HG02970 (cell line): ENCODE results near the gene R3HCC1L.

ENCODE experiments used
- ATAC-seq: cut with Tn5 transposase; IDR thresholded peaks from one replicate; pipeline ENCODE4 v1.9.1; 2021; ENCODE audit warnings: mild to moderate bottlenecking, moderate library complexity, moderate number of reproducible peaks; ENCODE audit not compliant: unreplicated experiment, low FRiP score

The R3HCC1L gene

DNA sequence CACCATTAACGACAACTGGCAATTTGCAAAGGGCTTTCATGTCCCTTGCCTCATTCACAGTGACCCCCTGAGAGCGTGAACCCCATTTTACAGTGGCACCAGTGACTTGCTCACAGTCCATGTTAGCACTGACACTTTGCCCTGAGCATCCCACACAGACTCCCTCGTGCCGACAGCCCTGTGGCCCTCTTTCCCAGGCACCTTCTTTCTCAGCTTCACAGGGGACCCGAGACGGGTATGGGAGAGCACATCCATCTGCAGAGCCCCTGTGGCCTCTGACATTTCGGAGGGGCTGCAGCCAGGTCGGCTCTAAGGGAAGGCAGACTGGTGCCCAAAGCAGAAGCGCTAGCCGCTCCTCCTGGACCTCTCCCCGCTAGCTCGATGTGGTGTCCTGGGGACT lies 122.7 kb downstream of the R3HCC1L start:
- no peak for ATAC-seq

DNA sequence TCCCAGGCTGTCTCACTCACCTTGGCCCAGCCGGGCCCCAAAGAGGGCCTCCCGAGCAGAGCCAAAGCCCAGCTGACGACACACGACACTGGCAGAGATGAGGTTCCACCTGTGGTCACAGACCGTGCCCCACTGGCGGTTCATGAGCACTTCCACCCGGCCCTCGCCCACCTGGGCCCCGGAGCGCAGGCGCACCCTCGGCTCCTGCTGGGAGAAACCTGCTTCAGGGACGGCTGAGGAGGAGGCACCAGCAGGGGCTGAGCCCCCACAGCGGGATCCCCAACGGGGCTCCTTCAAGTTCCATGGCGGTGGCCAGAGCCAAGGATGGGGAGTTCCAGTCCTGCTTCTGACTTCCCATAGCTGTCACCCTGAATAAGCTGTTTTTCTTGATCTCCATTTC lies 123.5 kb downstream of the R3HCC1L start:
- ATAC-seq, result no peak

DNA sequence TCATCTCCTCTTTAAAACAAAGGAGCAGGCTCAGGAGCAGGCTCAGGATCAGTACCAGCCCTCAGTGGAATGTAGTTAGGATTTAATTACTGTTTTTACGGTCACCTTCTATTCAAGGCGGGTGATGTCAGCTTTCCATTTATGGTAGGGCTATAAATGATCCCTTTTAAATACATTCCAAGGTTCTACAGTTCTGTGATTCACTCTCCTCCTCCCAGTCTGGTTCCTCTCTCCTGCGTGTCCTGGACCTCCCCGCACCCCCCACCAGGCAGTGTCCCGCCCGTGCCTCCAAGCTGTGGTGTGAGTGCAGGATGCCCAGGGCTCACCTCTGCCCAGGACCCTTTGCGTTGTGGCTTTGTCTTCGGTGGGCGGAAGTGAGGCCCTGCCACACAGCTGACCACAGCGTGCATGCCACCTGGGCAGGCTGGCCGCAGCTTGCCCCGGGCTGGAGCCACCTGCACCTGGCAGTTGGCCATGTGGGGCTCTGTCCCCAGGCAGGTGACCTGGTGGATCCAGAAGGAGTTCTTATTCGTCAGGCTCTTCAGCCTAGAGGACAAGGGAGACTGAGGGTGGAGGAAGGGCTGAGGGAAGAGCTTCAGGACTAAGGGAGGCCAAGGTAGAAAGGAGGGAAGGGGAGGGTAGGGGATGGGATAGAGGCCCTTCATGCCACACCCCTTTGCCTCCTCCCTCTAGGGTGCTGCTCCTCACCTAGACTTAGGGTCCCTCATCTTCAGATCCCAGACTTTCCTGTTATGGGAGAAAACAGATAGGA lies 124.4 kb downstream of the R3HCC1L start:
- no peak for ATAC-seq

DNA sequence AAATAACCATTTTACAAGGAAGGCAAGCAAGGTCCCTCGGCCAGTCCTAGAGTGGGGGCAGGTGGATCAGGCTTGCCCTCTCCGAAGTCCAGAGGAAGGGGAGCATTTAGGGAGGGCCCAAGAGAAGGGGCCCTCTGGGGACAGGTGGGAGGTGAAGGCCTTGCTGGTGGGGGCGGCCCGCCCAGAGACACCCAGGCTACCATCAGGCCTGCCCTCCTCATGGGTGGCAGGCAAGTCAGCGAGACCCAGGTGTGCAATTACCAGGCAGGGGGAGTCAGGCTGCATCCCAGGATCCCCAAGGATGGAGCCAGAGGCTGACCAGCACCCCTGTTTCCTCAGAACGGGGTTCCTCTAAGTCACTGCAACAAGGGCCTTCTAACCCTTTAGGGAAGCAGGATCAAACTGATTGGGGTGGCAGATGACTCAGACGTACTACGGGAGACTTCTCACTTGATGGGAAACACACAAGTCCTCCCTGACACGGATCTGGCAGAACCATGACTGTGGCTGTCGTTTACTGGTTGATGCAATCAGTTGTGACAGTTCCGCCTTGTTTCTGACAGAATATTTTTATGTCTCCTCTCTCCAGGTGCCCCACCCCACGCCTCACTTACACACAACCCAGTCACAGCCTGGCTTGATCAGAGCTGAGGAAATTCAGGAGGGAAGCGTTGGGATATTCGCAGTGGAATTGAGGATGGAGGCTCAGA lies 125.3 kb downstream of the R3HCC1L start:
- no peak for ATAC-seq

DNA sequence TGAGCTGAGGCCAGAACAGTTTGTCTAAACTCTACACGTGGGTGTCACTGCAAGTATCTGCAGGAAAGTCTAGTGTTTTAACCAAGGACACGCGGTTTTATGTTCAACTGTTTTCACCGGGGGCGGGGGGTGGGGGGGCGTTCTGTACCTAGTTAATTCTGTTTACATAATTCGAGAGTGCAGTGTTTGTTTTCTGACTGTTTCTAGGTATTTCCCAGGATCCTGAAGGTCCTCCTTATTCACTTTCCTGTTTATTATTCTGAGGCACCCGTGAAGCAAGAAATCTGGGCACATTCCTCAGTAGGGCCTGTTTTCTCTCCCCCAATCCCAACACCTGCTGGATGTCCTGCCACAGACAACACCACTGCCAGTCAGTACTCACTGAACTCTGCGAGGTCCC lies 125.9 kb downstream of the R3HCC1L start:
- no peak for ATAC-seq

DNA sequence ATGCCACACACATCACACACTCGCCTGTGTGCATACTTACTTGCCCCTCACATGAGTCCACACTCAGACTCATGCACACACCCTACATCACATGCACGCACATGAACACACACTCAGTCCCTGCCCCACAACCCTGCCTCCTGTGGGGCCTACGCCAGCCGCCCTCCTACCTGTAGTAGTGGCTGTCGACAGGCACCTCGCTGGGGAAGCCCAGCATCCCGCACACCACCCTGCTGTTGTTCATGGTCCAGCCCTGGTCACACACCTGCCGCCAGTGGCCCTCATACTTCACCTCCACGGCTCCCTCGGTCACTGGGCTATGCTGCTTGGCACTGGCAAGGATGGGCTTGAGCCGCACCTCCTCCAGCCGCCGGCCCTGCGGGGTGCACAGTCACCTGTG lies 126.3 kb downstream of the R3HCC1L start:
- ATAC-seq, result no peak

DNA sequence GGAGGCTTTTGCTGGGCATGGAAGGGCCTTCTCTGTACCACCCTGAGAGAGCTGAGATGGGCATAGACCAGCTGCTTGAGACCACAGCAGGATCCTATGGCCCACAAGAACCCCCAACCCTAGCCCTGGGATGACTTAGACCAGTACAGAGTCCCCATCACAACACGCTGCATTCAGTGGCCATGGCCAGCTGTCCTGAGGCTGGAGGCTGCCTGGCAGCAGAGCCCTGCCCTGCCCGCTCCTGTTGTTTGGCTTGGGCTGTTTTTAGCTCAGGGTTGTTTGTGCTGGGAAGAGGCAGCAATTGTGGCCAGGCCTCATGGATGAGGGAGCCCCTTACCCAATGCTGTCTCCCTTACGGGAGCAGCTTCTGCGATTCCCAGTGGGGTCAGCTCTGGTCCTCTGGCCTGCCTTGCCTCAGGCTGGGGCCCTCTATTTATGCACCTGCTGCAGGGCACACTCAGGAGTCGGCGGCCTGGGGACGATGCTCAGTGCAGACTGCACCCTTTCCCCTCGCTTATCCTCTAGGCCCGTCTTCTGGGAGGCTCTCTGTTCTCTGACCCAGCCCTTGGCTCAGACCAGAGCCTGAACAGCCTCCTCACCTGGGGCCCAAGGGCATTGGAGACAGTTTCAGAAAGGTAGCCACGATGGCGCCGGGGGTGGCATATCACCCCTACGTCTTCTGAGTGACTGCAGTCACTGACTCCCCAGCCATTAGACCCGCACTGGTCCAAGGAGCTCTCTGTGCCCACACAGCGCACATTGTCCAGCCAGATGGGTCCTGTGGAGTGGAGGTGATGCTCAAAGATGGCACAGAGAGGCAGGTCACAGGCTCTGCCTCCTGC lies 127.2 kb downstream of the R3HCC1L start:
- ATAC-seq, result no peak

DNA sequence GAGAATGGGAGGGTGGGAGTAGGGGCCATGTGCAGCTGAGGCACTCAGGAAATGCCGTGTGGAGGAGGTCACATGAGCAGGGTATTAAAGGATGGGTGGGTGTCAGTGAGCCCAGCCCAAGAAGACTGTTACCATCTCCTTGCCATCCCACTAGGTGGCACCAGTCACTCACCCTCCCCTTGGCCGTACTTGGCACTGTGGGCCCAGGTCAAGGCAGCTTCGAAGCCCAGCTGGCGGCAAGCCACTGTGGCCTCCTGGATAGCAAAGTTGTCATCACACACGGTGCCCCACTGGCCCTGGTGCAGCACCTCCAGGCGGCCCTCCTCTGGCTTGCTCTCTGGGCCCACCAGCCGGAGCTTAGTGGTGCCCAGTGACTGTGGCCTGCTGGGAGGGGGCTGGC lies 128.1 kb downstream of the R3HCC1L start:
- no peak for ATAC-seq

DNA sequence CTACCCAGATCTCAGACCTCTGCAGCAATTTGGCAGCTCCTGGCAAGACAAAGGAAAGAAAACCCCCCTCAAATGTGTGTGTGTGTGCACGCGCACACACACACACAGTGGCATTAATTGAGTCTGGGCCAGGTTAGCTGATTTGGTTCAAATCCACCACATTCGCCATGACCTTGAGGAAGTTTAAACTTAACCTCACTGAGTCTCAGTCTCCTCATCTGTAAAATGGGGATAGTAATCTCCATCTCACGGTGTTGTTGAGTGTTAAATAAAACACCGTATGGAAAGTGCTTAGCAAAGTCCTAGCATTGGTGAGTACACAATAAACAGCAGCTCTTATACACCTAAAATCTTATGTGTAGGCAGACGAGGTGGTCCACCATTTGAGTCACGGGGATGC lies 128.6 kb downstream of the R3HCC1L start:
- ATAC-seq, result no peak

DNA sequence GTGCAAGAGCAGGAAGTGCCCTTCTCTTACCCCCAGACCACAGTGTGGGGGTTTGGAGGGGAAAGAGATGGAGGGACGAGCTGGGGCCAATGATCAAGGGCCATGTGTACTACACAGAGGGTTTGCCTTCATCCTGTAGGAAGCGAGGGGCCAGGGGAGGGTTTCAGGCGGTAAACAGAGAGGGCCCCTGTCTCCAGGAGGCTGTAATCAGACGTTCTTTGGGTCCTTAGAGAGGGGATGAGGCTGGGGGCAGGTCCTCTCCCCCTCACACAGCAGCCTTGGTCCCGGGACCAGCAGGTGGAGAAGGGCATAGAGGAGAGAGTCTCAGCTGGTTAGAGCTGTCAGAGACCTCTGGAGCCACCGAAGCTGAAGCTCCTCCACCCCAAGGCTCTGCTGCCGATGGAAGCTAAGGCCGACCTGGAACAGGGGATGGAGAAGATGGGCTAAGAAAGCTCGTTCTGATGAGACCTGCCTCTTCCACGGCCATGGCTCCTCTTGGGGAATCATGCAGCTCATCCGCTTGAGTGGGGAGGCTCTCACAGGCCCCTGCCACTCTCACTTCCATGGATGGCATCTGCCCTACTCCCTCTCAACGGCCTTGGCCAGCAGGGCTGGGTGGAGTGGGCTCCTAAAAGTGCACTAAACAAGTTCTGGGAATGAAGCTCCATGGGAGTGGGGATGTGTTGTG lies 130.1 kb downstream of the R3HCC1L start:
- ATAC-seq, result no peak

DNA sequence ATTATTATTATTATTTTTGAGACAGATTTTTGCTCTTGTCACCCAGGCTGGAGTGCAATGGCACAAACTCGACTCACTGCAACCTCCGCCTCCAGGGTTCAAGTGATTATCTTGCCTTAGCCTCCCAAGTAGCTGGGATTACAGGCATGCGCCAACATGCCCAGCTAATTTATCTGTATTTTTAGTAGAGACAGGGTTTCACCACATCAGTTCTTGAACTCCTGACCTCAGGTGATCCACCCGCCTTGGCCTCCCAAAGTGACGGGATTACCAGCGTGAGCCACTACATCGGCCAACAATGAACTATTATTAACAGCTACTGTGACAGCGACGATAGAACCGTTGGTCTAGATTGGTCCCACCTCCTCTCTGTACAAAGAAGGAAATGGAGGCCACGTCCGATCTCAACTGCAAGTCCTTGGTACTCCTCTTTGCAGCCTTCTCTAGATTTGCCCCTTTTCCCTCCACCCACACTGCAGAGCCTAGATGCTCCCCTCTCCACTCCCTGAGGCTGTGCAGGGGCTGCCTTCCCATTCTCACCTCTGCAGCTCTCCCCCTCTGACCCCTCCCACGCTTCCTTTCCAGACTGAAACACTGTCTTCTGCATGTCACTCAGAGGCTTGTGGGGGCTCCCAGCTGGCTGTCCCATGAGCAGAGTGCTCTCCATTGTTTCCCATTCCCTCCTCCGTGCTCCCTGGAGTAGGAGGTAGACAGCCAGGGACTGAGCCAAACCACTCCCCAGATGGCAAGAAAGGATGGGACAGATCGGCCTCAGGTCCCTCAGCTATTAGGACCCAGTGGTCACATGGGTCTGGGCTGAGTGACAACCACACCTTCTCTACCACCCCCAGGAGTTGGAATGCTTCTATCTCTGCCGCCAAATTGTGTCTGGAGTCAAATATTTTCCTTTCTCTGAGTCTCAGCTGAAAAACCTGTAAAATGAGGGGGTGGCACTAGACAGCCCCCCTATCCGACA lies 131.2 kb downstream of the R3HCC1L start:
- ATAC-seq, result no peak

DNA sequence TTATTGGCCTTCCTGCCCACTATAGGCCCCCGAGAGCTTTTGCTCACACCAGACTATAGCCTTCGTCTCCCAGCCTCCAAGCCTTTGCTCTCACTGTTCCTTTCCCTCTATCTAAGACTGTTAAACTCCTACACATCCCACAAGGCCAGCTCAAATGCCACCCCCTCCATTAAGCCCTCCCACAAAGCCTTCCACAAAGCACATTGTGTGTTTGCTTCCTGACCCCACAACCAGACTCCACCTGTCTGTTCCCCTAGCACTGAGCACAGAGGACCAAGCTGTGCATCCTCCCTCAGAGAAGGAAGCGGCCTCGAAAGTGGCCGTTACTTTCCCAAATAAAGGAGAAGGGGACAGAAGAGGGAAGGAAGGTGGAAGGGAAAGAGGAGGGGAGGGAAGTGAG lies 132.2 kb downstream of the R3HCC1L start:
- ATAC-seq, result no peak

DNA sequence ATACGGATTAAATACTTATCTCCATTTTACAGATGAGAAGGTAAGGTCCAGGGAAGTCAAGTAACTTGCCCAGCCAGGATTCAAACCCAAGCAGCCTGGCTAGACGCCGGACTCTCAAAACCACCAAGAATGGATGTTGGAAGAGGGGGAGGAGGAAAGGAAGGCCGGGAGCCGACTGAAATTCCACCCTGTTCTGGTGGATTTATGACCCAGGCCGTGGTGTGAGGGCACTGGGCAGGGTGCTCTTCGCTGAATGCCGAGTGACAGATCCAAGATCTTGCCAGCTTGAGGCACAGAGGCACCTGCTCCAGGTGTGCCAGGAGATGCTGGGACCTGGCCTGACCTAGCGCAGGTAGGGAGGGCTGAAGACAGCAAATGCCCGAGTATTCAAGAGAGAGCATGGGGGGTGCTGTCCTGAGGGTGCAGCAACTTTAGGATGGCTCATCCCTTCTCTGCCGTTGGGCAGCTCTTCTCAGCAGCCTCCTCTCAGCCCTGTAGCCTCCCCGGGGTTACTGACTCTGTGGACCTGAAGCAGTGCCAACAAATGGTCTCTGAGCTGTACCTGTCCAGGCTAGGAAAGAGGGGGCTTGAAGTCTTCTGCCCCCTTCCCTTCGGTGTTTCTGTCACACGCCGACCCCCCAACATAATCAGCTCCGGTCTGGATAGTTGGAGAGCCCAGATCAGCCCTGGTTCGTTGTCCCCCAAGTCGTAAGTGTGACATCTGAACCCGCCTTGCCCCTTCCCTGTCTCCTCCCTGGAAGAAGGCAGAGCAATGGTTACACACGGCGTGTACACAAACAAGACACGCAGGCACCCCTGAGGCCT lies 132.8 kb downstream of the R3HCC1L start:
- no peak for ATAC-seq

DNA sequence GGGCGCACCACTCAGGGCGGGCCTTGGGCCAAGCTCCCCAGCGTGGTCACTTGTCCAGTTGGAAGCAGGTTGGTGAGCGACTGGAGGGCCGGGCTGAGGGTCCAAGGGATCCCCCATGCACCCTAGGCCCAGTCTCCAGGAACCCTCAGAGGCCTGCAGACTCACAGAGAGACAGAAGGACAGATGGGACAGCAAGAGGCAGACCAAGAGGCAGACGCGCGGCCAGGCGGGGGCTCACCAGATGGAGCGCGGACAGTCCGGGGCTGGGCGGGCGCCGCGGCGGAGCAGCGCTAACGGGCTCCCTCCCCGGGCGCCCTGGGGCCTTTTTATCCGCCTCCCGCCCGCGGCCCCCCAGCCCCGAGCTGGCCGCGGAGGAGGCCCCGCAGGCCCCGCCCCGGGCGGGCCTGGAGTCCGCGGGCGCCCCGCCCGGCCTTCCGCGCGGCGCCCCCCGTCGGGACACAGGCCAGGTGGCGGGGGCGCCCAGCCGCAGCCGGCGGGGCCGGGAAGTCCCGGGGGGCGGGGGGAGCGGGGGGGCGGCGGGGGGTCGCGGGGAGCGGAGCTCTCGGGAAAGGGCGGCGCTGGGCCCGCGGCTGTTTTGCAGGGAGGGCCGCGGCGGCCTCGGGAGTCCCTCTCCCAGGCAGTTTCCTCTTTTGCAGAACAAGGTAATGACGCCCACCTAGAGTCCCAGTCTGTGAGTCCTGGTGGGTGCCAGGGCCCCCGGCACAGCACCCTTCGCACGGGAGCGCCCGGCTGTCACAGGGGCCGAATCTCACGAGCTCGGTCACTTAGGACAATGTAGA lies 133.6 kb downstream of the R3HCC1L start, which contains the start of gene LOXL4:
LOXL4 (minus strand) TSS at position 301 of the 800 bp plus-strand sequence. CDS start 5,175 bp downstream, outside the sequence.
- ATAC-seq, result no peak

DNA sequence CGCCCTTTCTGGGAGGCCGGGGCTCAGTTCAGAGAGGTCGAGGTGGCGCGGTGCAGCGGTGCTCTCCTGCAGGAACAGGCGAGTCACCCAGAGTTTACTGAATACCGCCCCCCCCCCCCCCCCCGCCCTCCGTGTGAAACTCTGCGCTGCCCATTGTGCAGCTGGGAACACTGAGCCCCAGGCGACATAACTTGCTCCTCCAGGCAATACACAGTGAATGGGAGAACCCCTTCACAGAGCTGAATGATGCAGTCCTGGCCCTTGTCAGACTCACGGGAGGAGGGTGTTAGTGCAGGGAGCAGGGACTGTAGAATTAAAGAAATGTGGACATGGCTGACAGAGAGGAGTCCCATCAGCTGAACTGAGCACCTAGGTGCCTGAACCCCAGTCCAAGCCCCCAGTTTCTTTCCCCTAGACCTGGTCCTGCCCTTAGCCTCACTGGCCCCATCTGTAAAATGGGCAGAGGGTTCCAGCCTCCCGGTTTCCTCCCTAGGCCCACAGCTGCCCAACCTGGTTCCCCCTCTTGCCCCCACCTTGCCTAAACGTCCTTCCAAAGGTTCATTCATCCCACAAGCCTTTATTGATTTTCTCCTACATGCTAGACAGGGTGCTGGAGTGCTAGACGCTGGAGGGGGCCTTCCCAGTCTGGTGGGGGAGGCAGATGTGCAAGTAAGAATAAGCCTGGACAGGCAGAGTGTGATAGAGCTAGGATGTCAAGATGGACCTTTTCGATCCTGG lies 134.4 kb downstream of the R3HCC1L start:
- no peak for ATAC-seq

DNA sequence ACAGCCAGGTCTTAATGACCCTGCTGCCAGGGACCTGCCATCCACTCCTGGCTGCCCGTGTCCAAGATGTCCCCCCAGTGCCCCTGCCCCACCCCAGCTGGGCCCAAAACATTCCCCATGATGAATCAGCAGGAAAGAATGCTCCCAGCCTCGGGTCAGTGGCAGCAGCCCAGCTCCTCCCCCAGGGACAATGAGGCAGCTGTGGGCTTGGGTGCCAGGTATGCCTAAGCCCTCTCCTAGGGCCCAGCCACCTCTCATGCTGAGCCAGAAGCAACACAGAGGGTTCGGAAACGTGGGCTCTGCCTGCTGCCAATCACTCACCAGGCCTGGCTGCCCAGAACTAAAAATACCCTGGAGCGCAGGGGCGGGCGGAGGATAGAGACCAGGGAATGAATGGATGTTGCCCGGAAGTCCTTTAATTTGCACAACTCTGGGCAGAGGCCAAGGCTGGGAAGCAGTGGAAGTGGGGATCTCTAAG lies 135.0 kb downstream of the R3HCC1L start:
- no peak for ATAC-seq
